ENCODE data around the gene KLHL15. TPM values are rescaled to one million over a fixed set of nuclear protein-coding genes. Genes with fewer than 3 reads are reported as not detected.

KLHL15 gene
- total and polyA plus RNA-seq, 2 of the 4 experiments (the other 2 are of a cell fraction), result 2.4 to 7.5 TPM

DNA sequence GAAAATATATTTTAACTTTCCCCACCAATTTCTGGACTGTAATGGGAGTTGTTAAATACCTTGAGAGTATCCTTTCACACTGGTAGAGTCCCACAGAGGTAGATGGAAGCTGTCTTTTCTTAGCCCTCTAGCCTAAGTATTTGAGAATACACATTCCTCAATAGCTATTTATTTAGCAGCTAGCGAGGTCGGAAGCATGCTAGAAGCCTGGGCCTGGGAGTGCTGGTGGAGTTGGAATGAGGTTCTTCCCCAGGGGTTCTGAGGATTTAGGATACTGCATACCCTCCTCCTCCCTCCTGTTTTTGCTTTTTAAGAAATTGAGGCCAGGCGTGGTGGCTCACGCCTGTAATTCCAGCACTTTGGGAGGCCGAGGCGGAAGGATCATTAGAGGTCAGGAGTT, 999 bp upstream of the KLHL15 start:
- Histone ChIP-seq H3K56ac (ENCODE audit: extremely low read depth, insufficient read depth, low read length) (no peak overlapping the region), H3K9me3 (ENCODE audit: control insufficient read depth, insufficient read depth, low read length) (no peaks in the 10 kb centered on the region), H3K4ac (ENCODE audit: low read depth, low read length) (no peak overlapping the region), H3K9me1 (ENCODE audit: insufficient read depth, low read length) (no peaks in the 10 kb centered on the region), H2AFZ (replicated peaks; ENCODE audit: low read length, poor library complexity) (no peak overlapping the region), H3K9ac (ENCODE audit: low read depth, low read length) (no peak overlapping the region), H2BK5ac (ENCODE audit: low read depth, low read length, poor library complexity, severe bottlenecking) (no peak overlapping the region), H2AK9ac (replicated peaks; ENCODE audit: low read depth, low read length, poor library complexity) (no peak overlapping the region), H3K4me1 (ENCODE audit: control insufficient read depth, insufficient read depth, low read length) (no peaks in the 10 kb centered on the region), H3K23ac (ENCODE audit: low read depth, low read length) (no peak overlapping the region), H2BK15ac (ENCODE audit: low read depth, low read length) (no peak overlapping the region), H4K5ac (ENCODE audit: low read depth, low read length) (no peak overlapping the region), H4K8ac (ENCODE audit: low read depth in 2 of 2, low read length in 2 of 2) (no peak overlapping the region), H2AK5ac (ENCODE audit: low read depth, low read length) (no peak overlapping the region), H3K18ac (ENCODE audit: low read depth, low read length) (no peak overlapping the region), H3K27ac (ENCODE audit: insufficient read depth, low read length) (no peak overlapping the region), H3K36me3 (ENCODE audit: control insufficient read depth, insufficient read depth, low read length) (no peaks in the 10 kb centered on the region), H4K91ac (ENCODE audit: insufficient read depth, low read depth, low read length) (no peak overlapping the region), H3K14ac (replicated peaks; ENCODE audit: low read depth, low read length) (no peak overlapping the region), H4K20me1 (ENCODE audit: insufficient read depth, low read length) (no peaks in the 10 kb centered on the region), H2BK120ac (ENCODE audit: low read depth, low read length) (no peak overlapping the region), H3K4me3 (ENCODE audit: insufficient read depth, low read depth, low read length) (no peak overlapping the region), H2BK20ac (ENCODE audit: low read depth, low read length) (no peak overlapping the region), H3K79me1 (ENCODE audit: low read depth in 1 of 2, low read length in 2 of 2) (0 out of 4 replicates have a peak, but pooled peaks cover 0 to 3% of the 10 kb centered on the region in 2 experiments), H3K4me2 (ENCODE audit: low read depth, low read length) (no peak overlapping the region), H3K27me3 (ENCODE audit: control insufficient read depth, insufficient read depth, low read length) (peaks cover 2% of the 10 kb centered on the region)
- intact Hi-C loops (cut with micrococcal nuclease), result loop anchor here (5.0 kb wide), 1 partner anchor 246 kb away; the partner anchor contains the start of gene SAT1
- dilution Hi-C loops (cut with HindIII; ENCODE audit: low sequenced_read_pairs, unreplicated experiment), result no loop called here
- ChIA-PET CTCF (interaction anchor here (0.7 kb wide), 1 partner anchor 321 kb away, joined by 3 read pairs; no protein-coding TSS in a partner anchor), POLR2A (ENCODE audit: unreplicated experiment) (no interaction called here)
- no peak for DNase-seq
- no CpG with 5 or more reads among the region's 6 CpGs for WGBS, 2 experiments (ENCODE audit: extremely low coverage in 2 of 2, insufficient read length in 1 of 2)
- in situ Hi-C loops (cut with MboI; ENCODE audit: low sequenced_read_pairs), result no loop called here
- no peak for ATAC-seq (ENCODE audit: low read depth)
- no TSS peak for BruUV-seq (replicated peaks)
- no peak for TF ChIP-seq CHD1 (IDR thresholded peaks at IDR 0.05; ENCODE audit: low read depth, low read length)
- TF ChIP-seq POLR2A (IDR thresholded peaks at IDR 0.05; ENCODE audit: low read depth, low read length), result no peak
- no peak for TF ChIP-seq BHLHE40 (IDR thresholded peaks at IDR 0.05; ENCODE audit: low read depth, low read length)
- no peak for TF ChIP-seq CEBPB (IDR thresholded peaks at IDR 0.05; ENCODE audit: low read depth, low read length)
- TF ChIP-seq, protein P1, sequence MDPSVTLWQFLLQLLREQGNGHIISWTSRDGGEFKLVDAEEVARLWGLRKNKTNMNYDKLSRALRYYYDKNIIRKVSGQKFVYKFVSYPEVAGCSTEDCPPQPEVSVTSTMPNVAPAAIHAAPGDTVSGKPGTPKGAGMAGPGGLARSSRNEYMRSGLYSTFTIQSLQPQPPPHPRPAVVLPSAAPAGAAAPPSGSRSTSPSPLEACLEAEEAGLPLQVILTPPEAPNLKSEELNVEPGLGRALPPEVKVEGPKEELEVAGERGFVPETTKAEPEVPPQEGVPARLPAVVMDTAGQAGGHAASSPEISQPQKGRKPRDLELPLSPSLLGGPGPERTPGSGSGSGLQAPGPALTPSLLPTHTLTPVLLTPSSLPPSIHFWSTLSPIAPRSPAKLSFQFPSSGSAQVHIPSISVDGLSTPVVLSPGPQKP (IDR thresholded peaks at IDR 0.05; ENCODE audit: borderline replicate concordance, low read depth, low read length), result no peak
- no peak for TF ChIP-seq SMC3 (IDR thresholded peaks at IDR 0.05; ENCODE audit: low read depth, low read length)
- no peak for TF ChIP-seq MAZ (IDR thresholded peaks at IDR 0.05; ENCODE audit: borderline replicate concordance, low read depth, low read length)
